NCI-H1417 (cell line): ENCODE results near the gene TPSD1.
A peak's percentile ranks its signal among the peaks of the same experiment; 100 is the strongest.
"Not testable (repeated sequence)": the region's sequence is repeated elsewhere in the genome, so short reads cannot be mapped to it uniquely, and the experiment has no call there.

Experiments
- DNase-seq, 3 experiments: peaks; one replicate each; lab custom pipeline; 2025; lab: John Stamatoyannopoulos, UW

TPSD1 gene

GRCh38 chr16:1262846-1263221 is 7.0 kb downstream of the TPSD1 start:
- DNase-seq = no peak

GRCh38 chr16:1263591-1264344 is 7.9 kb downstream of the TPSD1 start:
- no peak for DNase-seq

GRCh38 chr16:1264345-1265089 is 8.6 kb downstream of the TPSD1 start:
- no peak for DNase-seq

GRCh38 chr16:1265090-1265630 is 9.3 kb downstream of the TPSD1 start:
- DNase-seq = no peak

GRCh38 chr16:1265826-1266225 is 10.0 kb downstream of the TPSD1 start:
- no peak for DNase-seq

GRCh38 chr16:1269418-1269817 is 13.5 kb downstream of the TPSD1 start:
- not testable (repeated sequence) for DNase-seq

- no peak for DNase-seq
These were observed 15.5 kb downstream of the TPSD1 start for GRCh38 chr16:1271380-1271723.

- DNase-seq = peak; percentile 89 to 98 (median 95)
These were observed 16.0 kb downstream of the TPSD1 start for GRCh38 chr16:1271724-1272413.

- DNase-seq = no peak
These were observed 16.8 kb downstream of the TPSD1 start for GRCh38 chr16:1272453-1273198.

GRCh38 chr16:1273816-1274215 is 17.9 kb downstream of the TPSD1 start:
- no peak for DNase-seq

GRCh38 chr16:1274767-1275166 is 18.9 kb downstream of the TPSD1 start:
- DNase-seq = no peak

- no peak for DNase-seq
These were observed 20.1 kb downstream of the TPSD1 start for GRCh38 chr16:1275791-1276579.

- DNase-seq = no peak
These were observed 20.7 kb downstream of the TPSD1 start for GRCh38 chr16:1276580-1276878.

GRCh38 chr16:1277151-1277598 is 21.3 kb downstream of the TPSD1 start:
- DNase-seq = no peak

GRCh38 chr16:1277617-1278282 is 21.9 kb downstream of the TPSD1 start:
- no peak for DNase-seq

GRCh38 chr16:1278477-1278876 is 22.6 kb downstream of the TPSD1 start:
- peak in 1 of 3 experiments; percentile 19 for DNase-seq

GRCh38 chr16:1279081-1279944 is 23.4 kb downstream of the TPSD1 start:
- DNase-seq = no peak

GRCh38 chr16:1279945-1280589 is 24.2 kb downstream of the TPSD1 start:
- no peak for DNase-seq

- DNase-seq = no peak
These were observed 24.9 kb downstream of the TPSD1 start for GRCh38 chr16:1280783-1281182.
